A673 (cell line): ENCODE data around the gene SPTLC2. TPM values are rescaled to one million over a fixed set of nuclear protein-coding genes. Genes with fewer than 3 reads are reported as not detected.

Experiments
- BruUV-seq: library from RNA; stranded (reverse); fragments of 400-500 nt; replicated peaks from 2 replicates; lab custom pipeline; 2021; lab: Mats Ljungman, UMichigan
- CTCF ChIA-PET: fragments of 300-600 bp; sonication (Branson Sonifier 250); formaldehyde crosslinking; loops from one replicate; lab custom pipeline; 2022; ENCODE audit warnings: antibody characterized with exemption; lab: Charles Lee
- POLR2A ChIA-PET: fragments of 300-600 bp; sonication (Branson Sonifier 250); formaldehyde crosslinking; loops from one replicate; lab custom pipeline; 2022; ENCODE audit warnings: antibody characterized with exemption; ENCODE audit not compliant: low non-redundant PET; lab: Charles Lee
- DNase-seq: peaks from one replicate; pipeline ENCODE4 v3.0.0-alpha.2; 2015; ENCODE audit warnings: low spot score
- H3K27ac ChIP-seq: fragments of 200-600 bp; sonication (generic); 2 replicates; pipeline ENCODE4 v1.5.1; 2016; ENCODE audit warnings: mixed run types, low read depth, mild to moderate bottlenecking, mixed read lengths, antibody characterized with exemption, low read length; ENCODE audit not compliant: poor library complexity, severe bottlenecking
- H3K27me3 ChIP-seq: fragments of 200-600 bp; sonication (generic); replicated peaks from 2 replicates; pipeline ENCODE4 v1.6.1; 2017; ENCODE audit warnings: mixed run types, low read depth, mild to moderate bottlenecking, mixed read lengths, antibody characterized with exemption, low read length; ENCODE audit not compliant: insufficient read depth, poor library complexity
- H3K36me3 ChIP-seq: fragments of 200-600 bp; sonication (generic); 2 replicates; pipeline ENCODE4 v1.6.1; 2016; ENCODE audit warnings: mixed run types, mild to moderate bottlenecking, mixed read lengths, antibody characterized with exemption, low read length; ENCODE audit not compliant: insufficient read depth, poor library complexity, severe bottlenecking
- H3K4me1 ChIP-seq: fragments of 200-600 bp; sonication (generic); 2 replicates; pipeline ENCODE4 v1.6.1; 2017; ENCODE audit warnings: mixed run types, mild to moderate bottlenecking, mixed read lengths, antibody characterized with exemption, low read length; ENCODE audit not compliant: insufficient read depth, poor library complexity, severe bottlenecking
- H3K4me3 ChIP-seq: fragments of 200-600 bp; sonication (generic); 2 replicates; pipeline ENCODE4 v1.5.1; 2016; ENCODE audit warnings: low read depth, mixed run types, mild to moderate bottlenecking, mixed read lengths, low read length; ENCODE audit not compliant: poor library complexity, severe bottlenecking
- H3K9me3 ChIP-seq: fragments of 200-600 bp; sonication (generic); 2 replicates; pipeline ENCODE4 v1.6.1; 2016; ENCODE audit warnings: mixed run types, low read depth, mild to moderate bottlenecking, mixed read lengths, antibody characterized with exemption, low read length; ENCODE audit not compliant: poor library complexity, severe bottlenecking
- EZH2 ChIP-seq: fragments of 200-600 bp; sonication (generic); IDR thresholded peaks from 2 replicates; pipeline ENCODE4 v1.6.1; 2017; ENCODE audit warnings: borderline replicate concordance, low read depth, mild to moderate bottlenecking, mixed read lengths, antibody characterized with exemption, low read length; ENCODE audit not compliant: poor library complexity, severe bottlenecking
- intact Hi-C: fragments of 100-400 bp; cut with micrococcal nuclease; formaldehyde crosslinking; loops from one replicate; pipeline ENCODE4 v1.10.0; 2022; ENCODE audit not compliant: unreplicated experiment
- total RNA-seq: library from RNA; stranded (reverse); gene quantifications from 2 replicates; pipeline ENCODE4 v1.2.3, GENCODE V29; 2021
- TF ChIP-seq, protein P1 (sequence below): fragments of 300-800, 200-600 bp; sonication (generic); conservative IDR thresholded peaks from 2 replicates; pipeline ENCODE4 v1.5.1; 2017; ENCODE audit warnings: low read depth, mild to moderate bottlenecking, antibody characterized with exemption, low read length, moderate library complexity, mixed read lengths

SPTLC2 gene
- total RNA-seq, 1 experiment from 2014 or later: 17.3 TPM

DNA sequence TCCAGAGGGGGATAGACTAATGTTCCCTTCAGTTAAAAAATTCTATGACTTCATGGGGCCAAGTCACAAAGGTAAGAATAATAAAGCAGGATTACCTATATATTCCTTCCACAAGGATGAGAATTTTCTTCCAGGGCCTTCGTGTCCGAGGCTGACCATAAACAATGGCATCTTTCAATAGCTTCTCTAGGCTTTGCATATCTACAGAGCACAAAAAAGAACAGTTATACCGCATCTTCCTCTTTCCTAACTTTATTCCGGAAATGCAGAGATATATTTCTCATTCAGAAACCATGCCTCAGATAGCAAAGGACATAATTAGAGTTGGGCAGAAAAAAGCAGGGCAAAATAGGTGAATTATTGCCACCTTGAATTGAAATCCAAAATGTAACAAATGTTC, 59.5 kb downstream of the SPTLC2 start:
- ChIA-PET CTCF (no interaction called here), POLR2A (no interaction called here)
- intact Hi-C loops: no loop called here
- DNase-seq: no peak
- Histone ChIP-seq H3K27me3 (no peaks in the 10 kb centered on the region), H3K9me3 (no peaks in the 10 kb centered on the region), H3K36me3 (peaks cover 21% of the 10 kb centered on the region), H3K27ac (no peak overlapping the region), H3K4me1 (no peaks in the 10 kb centered on the region), H3K4me3 (no peak overlapping the region)
- BruUV-seq: no TSS peak
- TF ChIP-seq, protein P1, sequence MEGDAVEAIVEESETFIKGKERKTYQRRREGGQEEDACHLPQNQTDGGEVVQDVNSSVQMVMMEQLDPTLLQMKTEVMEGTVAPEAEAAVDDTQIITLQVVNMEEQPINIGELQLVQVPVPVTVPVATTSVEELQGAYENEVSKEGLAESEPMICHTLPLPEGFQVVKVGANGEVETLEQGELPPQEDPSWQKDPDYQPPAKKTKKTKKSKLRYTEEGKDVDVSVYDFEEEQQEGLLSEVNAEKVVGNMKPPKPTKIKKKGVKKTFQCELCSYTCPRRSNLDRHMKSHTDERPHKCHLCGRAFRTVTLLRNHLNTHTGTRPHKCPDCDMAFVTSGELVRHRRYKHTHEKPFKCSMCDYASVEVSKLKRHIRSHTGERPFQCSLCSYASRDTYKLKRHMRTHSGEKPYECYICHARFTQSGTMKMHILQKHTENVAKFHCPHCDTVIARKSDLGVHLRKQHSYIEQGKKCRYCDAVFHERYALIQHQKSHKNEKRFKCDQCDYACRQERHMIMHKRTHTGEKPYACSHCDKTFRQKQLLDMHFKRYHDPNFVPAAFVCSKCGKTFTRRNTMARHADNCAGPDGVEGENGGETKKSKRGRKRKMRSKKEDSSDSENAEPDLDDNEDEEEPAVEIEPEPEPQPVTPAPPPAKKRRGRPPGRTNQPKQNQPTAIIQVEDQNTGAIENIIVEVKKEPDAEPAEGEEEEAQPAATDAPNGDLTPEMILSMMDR: no peak
- TF ChIP-seq EZH2: no peak

DNA sequence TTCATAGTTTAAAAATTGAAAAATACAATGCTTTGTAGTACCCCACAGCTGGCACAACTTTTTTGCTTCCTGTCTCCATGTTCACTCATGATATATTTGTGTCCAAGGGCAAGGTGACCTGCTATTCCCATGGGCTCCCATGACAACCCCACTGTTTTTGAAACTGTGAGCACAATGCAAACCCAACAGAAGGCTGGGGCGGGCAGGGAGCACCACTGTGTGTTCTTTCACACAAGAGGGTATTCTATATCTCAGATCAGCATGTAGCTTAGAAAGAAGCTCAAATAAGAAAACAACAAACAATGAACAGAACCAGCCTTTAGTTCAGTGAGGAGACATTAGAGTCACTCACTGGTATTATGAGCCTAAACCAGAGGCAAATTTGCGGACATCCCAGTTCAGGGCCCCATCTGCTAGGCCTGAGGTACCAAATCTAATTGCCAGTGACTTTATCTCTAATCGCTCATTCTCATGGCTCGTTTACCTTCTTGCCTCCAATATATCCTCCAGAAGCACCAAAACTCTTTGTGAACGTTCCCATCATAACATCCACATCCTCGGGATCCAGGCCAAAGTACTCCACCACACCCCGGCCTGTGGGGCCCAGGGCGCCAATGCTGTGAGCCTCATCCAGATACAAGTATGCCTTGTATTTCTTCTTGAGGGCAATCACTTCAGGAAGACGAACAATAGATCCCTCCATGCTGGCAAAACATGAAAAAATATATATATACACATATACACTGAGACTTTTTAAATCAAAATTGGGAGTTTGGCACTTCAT, 61.4 kb downstream of the SPTLC2 start:
- no peak overlapping the region for H3K4me3 ChIP-seq
- CTCF ChIA-PET: no interaction called here
- no peak overlapping the region for H3K27ac ChIP-seq
- no peaks in the 10 kb centered on the region for H3K9me3 ChIP-seq
- H3K36me3 ChIP-seq: peaks cover 27% of the 10 kb centered on the region
- DNase-seq: no peak
- intact Hi-C loops: loop anchor here (5.0 kb wide), 1 partner anchor 403 kb away; no protein-coding TSS in a partner anchor
- TF ChIP-seq, protein P1: no peak
- no peak for TF ChIP-seq EZH2
- POLR2A ChIA-PET: no interaction called here
- no peaks in the 10 kb centered on the region for H3K4me1 ChIP-seq
- H3K27me3 ChIP-seq: no peaks in the 10 kb centered on the region
- no TSS peak for BruUV-seq

GRCh38 chr14:77554207-77554606, 62.2 kb downstream of the SPTLC2 start:
- no TSS peak for BruUV-seq
- Histone ChIP-seq H3K36me3 (peaks cover 23% of the 10 kb centered on the region), H3K9me3 (no peaks in the 10 kb centered on the region), H3K27me3 (no peaks in the 10 kb centered on the region), H3K27ac (no peak overlapping the region), H3K4me3 (no peak overlapping the region), H3K4me1 (no peaks in the 10 kb centered on the region)
- no peak for DNase-seq
- ChIA-PET POLR2A (interaction anchor here (0.6 kb wide), 1 partner anchor 87 kb away, joined by 4 read pairs; no protein-coding TSS in a partner anchor), CTCF (no interaction called here)
- intact Hi-C loops: loop anchor here (5.0 kb wide), 1 partner anchor 402 kb away; no protein-coding TSS in a partner anchor
- no peak for TF ChIP-seq EZH2
- TF ChIP-seq, protein P1: no peak
